GM21619 (cell line): ENCODE results near the gene LUC7L.
"Not testable (repeated sequence)": the region's sequence is repeated elsewhere in the genome, so short reads cannot be mapped to it uniquely, and the experiment has no call there.

Experiments
- ATAC-seq: cut with Tn5 transposase; IDR thresholded peaks from one replicate; pipeline ENCODE4 v1.9.1; 2021; ENCODE audit not compliant: unreplicated experiment

The LUC7L gene

DNA sequence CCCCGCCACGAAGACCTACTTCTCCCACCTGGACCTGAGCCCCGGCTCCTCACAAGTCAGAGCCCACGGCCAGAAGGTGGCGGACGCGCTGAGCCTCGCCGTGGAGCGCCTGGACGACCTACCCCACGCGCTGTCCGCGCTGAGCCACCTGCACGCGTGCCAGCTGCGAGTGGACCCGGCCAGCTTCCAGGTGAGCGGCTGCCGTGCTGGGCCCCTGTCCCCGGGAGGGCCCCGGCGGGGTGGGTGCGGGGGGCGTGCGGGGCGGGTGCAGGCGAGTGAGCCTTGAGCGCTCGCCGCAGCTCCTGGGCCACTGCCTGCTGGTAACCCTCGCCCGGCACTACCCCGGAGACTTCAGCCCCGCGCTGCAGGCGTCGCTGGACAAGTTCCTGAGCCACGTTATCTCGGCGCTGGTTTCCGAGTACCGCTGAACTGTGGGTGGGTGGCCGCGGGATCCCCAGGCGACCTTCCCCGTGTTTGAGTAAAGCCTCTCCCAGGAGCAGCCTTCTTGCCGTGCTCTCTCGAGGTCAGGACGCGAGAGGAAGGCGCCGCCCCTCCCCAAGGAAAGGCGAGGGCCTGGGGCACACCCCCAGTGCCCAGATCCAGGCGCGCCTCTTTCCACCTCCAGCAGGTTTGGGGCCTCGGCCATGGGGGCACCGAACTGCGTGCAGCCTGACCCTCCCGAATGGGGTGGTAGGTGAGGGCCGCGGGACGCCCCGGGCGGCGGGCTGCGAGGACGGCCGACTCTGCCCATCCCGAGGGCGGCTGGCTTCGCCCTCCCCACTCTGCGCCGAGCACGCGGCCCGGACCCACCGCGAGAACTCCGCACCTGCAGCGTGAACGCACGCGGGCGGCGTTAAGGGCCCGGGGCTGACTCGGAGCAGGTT is 48.3 kb downstream of the LUC7L start:
- no peak for ATAC-seq

DNA sequence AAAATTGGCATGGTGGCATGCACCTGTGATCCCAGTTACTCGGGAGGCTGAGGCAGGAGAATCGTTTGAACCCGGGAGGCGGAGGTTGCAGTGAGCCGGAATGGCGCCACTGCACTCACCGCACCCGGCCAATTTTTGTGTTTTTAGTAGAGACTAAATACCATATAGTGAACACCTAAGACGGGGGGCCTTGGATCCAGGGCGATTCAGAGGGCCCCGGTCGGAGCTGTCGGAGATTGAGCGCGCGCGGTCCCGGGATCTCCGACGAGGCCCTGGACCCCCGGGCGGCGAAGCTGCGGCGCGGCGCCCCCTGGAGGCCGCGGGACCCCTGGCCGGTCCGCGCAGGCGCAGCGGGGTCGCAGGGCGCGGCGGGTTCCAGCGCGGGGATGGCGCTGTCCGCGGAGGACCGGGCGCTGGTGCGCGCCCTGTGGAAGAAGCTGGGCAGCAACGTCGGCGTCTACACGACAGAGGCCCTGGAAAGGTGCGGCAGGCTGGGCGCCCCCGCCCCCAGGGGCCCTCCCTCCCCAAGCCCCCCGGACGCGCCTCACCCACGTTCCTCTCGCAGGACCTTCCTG is 49.1 kb downstream of the LUC7L start, which contains the start of gene HBQ1:
TSS of gene HBQ1 (plus strand) at position 359 of the 575 bp plus-strand sequence. CDS start at position 387, 28 bp downstream.
- ATAC-seq = no peak

DNA sequence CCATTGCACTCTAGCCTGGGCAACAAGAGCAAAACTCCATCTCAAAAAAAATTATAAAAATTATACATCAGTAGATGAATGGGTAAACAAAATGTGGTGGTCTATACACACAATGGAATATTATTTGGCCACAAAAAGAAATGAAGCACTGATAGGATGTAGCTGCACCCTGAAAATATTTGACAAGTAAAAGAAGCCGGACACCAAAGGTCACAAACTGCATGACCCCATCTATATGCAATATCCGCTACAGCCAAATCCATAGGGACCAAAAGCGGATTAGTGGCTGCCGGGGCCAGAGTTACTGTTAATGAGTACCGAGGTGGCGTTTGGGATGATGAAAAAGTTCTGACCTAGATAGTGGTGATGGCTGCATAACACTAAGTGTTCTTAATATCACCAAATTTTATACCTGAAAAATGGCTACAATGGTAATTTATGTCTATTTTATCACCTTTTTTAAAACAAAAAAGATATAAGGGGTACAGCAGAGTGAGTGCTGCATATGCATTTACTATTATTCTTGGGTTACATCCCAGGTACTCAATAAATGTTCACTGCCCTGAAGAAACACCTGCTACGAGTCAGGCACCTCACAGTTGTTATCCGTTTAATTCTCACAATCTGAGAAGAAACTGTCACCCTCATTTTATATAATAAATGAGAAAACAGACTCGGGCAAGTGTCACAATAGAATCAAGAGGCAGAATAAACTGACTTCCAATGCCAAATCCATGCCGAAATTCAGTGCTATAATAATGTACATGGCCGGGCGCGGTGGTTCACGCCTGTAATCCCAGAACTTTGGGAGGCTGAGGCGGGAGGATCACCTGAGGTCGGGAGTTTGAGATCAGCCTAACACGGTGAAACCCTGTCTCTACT is 49.8 kb downstream of the LUC7L start:
- no peak for ATAC-seq

DNA sequence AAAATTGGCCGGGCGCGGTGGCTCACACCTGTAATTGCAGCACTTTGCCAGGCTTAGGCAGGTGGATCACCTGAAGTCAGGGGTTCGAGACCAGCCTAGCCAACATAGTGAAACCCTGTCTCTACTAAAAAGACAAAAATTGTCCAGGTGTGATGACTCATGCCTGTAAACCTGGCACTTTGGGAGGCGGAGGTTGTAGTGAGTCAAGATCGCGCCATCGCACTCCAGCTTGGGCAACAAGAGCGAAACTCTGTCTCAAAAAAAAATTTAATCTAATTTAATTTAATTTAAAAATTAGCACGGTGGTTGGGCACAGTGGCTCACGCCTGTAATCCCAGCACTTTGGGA is 50.6 kb downstream of the LUC7L start:
- ATAC-seq = no peak

DNA sequence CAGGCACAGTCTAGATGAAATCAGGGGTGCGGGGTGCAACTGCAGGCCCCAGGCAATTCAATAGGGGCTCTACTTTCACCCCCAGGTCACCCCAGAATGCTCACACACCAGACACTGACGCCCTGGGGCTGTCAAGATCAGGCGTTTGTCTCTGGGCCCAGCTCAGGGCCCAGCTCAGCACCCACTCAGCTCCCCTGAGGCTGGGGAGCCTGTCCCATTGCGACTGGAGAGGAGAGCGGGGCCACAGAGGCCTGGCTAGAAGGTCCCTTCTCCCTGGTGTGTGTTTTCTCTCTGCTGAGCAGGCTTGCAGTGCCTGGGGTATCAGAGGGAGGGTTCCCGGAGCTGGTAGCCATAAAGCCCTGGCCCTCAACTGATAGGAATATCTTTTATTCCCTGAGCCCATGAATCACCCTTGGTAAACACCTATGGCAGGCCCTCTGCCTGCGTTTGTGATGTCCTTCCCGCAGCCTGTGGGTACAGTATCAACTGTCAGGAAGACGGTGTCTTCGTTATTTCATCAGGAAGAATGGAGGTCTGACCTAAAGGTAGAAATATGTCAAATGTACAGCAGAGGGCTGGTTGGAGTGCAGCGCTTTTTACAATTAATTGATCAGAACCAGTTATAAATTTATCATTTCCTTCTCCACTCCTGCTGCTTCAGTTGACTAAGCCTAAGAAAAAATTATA is 51.1 kb downstream of the LUC7L start:
- ATAC-seq = no peak

DNA sequence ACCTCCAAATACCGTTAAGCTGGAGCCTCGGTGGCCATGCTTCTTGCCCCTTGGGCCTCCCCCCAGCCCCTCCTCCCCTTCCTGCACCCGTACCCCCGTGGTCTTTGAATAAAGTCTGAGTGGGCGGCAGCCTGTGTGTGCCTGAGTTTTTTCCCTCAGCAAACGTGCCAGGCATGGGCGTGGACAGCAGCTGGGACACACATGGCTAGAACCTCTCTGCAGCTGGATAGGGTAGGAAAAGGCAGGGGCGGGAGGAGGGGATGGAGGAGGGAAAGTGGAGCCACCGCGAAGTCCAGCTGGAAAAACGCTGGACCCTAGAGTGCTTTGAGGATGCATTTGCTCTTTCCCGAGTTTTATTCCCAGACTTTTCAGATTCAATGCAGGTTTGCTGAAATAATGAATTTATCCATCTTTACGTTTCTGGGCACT is 51.8 kb downstream of the LUC7L start:
- no peak for ATAC-seq

DNA sequence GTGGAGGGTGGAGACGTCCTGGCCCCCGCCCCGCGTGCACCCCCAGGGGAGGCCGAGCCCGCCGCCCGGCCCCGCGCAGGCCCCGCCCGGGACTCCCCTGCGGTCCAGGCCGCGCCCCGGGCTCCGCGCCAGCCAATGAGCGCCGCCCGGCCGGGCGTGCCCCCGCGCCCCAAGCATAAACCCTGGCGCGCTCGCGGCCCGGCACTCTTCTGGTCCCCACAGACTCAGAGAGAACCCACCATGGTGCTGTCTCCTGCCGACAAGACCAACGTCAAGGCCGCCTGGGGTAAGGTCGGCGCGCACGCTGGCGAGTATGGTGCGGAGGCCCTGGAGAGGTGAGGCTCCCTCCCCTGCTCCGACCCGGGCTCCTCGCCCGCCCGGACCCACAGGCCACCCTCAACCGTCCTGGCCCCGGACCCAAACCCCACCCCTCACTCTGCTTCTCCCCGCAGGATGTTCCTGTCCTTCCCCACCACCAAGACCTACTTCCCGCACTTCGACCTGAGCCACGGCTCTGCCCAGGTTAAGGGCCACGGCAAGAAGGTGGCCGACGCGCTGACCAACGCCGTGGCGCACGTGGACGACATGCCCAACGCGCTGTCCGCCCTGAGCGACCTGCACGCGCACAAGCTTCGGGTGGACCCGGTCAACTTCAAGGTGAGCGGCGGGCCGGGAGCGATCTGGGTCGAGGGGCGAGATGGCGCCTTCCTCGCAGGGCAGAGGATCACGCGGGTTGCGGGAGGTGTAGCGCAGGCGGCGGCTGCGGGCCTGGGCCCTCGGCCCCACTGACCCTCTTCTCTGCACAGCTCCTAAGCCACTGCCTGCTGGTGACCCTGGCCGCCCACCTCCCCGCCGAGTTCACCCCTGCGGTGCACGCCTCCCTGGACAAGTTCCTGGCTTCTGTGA is 52.5 kb downstream of the LUC7L start, which contains the start of gene HBA1:
TSS of gene HBA1 (plus strand) at position 204 of the 906 bp plus-strand sequence. CDS start at position 241, 37 bp downstream.
- ATAC-seq = not testable (repeated sequence)

DNA sequence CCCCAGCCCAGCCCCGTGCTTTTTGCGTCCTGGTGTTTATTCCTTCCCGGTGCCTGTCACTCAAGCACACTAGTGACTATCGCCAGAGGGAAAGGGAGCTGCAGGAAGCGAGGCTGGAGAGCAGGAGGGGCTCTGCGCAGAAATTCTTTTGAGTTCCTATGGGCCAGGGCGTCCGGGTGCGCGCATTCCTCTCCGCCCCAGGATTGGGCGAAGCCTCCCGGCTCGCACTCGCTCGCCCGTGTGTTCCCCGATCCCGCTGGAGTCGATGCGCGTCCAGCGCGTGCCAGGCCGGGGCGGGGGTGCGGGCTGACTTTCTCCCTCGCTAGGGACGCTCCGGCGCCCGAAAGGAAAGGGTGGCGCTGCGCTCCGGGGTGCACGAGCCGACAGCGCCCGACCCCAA is 53.2 kb downstream of the LUC7L start:
- ATAC-seq = not testable (repeated sequence)

DNA sequence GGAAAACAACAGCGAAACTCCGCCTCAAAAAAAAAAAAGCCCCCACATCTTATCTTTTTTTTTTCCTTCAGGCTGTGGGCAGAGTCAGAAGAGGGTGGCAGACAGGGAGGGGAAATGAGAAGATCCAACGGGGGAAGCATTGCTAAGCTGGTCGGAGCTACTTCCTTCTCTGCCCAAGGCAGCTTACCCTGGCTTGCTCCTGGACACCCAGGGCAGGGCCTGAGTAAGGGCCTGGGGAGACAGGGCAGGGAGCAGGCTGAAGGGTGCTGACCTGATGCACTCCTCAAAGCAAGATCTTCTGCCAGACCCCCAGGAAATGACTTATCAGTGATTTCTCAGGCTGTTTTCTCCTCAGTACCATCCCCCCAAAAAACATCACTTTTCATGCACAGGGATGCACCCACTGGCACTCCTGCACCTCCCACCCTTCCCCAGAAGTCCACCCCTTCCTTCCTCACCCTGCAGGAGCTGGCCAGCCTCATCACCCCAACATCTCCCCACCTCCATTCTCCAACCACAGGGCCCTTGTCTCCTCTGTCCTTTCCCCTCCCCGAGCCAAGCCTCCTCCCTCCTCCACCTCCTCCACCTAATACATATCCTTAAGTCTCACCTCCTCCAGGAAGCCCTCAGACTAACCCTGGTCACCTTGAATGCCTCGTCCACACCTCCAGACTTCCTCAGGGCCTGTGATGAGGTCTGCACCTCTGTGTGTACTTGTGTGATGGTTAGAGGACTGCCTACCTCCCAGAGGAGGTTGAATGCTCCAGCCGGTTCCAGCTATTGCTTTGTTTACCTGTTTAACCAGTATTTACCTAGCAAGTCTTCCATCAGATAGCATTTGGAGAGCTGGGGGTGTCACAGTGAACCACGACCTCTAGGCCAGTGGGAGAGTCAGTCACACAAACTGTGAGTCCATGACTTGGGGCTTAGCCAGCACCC is 54.0 kb downstream of the LUC7L start:
- no peak for ATAC-seq

DNA sequence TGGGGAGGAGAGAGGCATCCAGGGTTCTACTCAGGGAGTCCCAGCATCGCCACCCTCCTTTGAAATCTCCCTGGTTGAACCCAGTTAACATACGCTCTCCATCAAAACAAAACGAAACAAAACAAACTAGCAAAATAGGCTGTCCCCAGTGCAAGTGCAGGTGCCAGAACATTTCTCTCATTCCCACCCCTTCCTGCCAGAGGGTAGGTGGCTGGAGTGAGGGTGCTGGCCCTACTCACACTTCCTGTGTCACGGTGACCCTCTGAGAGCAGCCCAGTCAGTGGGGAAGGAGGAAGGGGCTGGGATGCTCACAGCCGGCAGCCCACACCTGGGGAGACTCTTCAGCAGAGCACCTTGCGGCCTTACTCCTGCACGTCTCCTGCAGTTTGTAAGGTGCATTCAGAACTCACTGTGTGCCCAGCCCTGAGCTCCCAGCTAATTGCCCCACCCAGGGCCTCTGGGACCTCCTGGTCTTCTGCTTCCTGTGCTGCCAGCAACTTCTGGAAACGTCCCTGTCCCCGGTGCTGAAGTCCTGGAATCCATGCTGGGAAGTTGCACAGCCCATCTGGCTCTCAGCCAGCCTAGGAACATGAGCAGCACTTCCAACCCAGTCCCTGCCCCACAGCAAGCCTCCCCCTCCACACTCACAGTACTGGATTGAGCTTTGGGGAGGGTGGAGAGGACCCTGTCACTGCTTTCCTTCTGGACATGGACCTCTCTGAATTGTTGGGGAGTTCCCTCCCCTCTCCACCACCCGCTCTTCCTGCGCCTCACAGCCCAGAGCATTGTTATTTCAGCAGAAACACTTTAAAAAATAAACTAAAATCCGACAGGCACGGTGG is 55.1 kb downstream of the LUC7L start:
- not testable (repeated sequence) for ATAC-seq

DNA sequence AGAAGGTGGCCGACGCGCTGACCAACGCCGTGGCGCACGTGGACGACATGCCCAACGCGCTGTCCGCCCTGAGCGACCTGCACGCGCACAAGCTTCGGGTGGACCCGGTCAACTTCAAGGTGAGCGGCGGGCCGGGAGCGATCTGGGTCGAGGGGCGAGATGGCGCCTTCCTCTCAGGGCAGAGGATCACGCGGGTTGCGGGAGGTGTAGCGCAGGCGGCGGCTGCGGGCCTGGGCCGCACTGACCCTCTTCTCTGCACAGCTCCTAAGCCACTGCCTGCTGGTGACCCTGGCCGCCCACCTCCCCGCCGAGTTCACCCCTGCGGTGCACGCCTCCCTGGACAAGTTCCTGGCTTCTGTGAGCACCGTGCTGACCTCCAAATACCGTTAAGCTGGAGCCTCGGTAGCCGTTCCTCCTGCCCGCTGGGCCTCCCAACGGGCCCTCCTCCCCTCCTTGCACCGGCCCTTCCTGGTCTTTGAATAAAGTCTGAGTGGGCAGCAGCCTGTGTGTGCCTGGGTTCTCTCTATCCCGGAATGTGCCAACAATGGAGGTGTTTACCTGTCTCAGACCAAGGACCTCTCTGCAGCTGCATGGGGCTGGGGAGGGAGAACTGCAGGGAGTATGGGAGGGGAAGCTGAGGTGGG is 55.9 kb downstream of the LUC7L start:
- not testable (repeated sequence) for ATAC-seq

DNA sequence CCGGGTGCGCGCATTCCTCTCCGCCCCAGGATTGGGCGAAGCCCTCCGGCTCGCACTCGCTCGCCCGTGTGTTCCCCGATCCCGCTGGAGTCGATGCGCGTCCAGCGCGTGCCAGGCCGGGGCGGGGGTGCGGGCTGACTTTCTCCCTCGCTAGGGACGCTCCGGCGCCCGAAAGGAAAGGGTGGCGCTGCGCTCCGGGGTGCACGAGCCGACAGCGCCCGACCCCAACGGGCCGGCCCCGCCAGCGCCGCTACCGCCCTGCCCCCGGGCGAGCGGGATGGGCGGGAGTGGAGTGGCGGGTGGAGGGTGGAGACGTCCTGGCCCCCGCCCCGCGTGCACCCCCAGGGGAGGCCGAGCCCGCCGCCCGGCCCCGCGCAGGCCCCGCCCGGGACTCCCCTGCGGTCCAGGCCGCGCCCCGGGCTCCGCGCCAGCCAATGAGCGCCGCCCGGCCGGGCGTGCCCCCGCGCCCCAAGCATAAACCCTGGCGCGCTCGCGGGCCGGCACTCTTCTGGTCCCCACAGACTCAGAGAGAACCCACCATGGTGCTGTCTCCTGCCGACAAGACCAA is 56.8 kb downstream of the LUC7L start, which contains the start of gene HBA2:
TSS of gene HBA2 (plus strand) at position 503 of the 568 bp plus-strand sequence. CDS start at position 540, 37 bp downstream.
- ATAC-seq = not testable (repeated sequence)

DNA sequence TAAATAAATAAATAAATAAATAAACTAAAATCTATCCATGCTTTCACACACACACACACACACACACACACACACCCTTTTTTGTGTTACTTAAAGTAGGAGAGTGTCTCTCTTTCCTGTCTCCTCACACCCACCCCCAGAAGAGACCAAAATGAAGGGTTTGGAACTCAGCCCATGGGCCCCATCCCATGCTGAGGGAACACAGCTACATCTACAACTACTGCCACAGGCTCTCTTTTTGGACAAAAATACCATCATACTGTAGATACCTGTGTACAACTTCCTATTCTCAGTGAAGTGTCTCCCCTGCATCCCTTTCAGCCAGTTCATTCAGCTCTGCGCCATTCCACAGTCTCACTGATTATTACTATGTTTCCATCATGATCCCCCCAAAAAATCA is 58.5 kb downstream of the LUC7L start:
- no peak for ATAC-seq

DNA sequence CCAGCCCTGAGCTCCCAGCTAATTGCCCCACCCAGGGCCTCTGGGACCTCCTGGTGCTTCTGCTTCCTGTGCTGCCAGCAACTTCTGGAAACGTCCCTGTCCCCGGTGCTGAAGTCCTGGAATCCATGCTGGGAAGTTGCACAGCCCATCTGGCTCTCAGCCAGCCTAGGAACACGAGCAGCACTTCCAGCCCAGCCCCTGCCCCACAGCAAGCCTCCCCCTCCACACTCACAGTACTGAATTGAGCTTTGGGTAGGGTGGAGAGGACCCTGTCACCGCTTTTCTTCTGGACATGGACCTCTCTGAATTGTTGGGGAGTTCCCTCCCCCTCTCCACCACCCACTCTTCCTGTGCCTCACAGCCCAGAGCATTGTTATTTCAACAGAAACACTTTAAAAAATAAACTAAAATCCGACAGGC is 59.2 kb downstream of the LUC7L start:
- ATAC-seq = not testable (repeated sequence)

DNA sequence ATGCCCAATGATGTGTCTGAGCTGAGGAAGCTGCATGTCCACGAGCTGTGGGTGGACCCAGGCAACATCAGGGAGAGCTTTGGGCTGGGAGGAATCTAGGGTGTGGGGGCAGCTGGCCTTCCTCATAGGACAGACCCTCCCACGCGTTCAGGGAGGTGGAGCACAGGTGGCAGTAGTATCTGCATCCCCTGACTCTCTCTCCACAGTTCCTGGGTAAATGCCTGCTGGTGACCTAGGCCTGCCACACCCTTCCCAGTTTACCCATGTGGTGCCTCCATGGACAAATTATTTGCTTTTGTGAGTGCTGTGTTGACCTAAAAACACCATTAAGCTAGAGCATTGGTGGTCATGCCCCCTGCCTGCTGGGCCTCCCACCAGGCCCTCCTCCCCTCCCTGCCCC is 60.2 kb downstream of the LUC7L start:
- ATAC-seq = no peak

DNA sequence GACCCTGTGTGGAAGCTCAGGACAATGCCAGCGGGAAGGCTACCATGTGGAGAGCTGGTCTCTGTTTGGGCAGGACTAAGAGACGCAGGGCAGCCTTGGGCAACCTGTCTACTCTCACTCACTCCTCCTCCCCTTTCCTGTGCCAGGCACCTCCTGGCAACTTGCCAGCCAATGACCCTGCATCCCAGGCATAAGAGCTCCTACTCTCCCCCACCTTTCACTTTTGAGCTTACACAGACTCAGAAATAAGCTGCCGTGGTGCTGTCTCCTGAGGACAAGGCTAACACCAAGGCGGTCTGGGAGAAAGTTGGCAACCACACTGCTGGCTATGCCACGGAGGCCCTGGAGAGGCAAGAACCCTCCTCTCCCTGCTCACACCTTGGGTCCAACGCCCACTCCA is 60.8 kb downstream of the LUC7L start:
- ATAC-seq = no peak
